Measurements from ENCODE around the gene MTHFD1L.
A peak's percentile ranks its signal among the peaks of the same experiment; 100 is the strongest.
"Not testable (repeated sequence)": the region's sequence is repeated elsewhere in the genome, so short reads cannot be mapped to it uniquely, and the experiment has no call there.

The MTHFD1L gene

DNA sequence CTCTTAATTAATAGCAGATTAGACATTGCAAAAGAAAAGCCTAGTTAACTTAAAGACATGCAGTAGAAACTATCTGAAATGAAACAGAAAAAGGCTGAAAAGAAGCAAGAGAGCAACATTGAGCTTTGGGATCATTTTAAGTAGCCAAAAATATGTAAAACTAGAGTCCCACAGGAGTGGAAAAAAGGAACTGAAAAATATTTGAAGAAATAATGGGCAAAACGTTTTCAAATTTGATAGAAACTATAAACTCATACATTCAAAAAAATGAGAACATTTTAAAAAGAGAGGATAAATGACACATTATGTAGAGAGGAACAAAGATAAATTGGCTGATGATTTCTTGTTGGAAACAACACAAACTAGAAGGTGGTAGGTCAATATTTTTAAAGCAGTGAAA is 208.2 kb downstream of the MTHFD1L start:
- no peak for DNase-seq

DNA sequence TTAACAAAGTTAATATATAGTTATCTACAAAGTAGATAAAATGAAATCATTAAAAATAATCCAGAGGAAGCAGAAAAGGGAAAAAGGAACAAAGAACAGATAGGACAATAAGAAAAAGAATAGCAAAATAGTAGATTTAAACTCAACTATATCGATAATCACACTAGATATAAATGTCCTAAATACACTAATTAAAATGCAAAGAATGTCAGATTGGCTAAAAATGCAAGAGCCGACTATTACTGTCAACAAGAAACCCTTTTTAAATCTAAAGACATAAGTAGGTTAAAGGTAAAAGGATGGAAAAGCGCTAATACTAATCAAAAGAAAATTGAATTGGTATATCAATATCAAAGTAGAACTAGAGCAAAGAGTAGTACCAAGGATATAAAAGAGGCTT is 209.5 kb downstream of the MTHFD1L start:
- DNase-seq, result no peak

DNA sequence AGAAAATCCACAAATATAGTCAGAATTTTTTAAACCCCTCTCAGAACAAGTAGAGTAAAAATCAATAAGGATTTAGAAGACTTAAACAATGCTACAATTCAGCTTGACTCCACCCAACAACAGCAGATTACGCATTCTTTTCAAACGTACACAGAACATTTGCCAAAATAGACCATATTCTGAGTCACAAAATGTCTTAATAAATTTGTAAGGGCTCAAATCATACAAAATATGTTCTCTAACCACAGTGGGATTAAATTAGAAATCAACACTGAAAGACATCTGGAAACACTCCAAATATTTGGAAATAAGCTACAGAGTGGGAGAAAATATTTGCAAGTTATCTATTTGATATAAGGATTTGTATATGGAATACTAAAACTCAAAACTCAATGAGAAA is 210.0 kb downstream of the MTHFD1L start:
- DNase-seq, result no peak

DNA sequence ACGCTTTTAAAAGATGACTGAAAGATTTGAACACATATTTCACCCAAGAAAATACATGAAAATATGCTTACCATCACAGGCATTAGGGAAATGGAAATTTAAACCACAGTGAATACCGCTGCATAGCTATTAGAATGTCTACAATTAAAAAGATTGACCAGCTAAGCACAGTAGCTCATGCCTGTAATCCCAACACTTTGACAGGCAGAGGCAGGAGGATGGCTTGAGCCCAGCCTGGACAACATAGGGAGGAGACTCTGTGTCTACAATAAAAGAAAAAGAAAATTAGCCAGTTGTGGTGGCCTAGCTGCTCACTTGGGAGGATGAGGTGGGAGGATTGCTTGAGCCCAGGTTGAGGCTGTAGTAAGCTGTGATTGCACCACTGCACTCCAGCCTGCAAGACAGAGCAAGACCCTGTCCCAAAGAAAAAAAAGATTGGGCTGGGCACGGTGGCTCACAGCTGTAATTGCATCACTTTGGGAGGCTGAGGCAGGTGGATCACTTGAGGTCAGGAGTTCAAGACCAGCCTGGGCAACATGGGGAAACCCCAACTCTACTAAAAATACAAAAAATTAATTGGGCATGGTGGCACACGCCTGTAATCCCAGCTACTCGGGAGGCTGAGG is 210.5 kb downstream of the MTHFD1L start:
- no peak for DNase-seq

DNA sequence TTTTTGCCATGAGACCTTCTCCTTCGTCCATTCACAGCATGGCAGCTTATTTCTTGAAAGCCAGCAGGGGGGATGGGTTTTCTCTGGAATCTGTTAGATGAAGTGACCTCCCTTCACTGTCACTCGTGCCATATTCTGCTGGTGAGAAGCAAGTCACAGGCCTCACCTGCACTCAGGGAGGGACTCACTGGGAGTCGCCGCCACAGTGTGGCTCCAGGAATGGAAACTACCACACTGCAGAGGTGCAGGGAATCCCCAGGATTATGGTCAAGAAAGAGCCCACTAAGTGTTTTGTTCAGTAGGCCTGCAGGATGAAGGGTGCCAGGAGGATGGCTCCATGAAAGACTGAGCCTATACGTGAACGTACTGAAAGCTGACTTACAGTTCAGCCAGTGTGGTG is 213.2 kb downstream of the MTHFD1L start:
- DNase-seq, result no peak

DNA sequence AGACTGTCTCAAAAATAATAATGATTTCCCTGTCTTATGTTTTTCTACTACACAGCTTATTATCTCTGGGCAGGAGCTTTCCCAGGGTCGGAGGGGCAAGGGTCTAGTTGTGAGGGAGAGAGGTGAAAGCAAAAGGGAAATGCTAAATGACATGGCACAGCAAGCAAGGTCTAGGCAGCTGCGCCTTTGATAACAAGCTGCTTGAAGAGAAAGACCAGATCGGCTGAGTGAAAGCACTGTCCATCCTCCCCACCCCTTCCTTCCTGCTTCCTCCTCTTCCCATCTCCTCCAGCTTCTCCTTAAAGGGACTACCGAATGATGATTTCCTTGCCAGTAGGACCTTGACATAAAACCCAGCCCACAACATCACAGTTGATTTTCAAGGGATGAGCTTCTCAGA is 216.2 kb downstream of the MTHFD1L start:
- DNase-seq, result no peak

DNA sequence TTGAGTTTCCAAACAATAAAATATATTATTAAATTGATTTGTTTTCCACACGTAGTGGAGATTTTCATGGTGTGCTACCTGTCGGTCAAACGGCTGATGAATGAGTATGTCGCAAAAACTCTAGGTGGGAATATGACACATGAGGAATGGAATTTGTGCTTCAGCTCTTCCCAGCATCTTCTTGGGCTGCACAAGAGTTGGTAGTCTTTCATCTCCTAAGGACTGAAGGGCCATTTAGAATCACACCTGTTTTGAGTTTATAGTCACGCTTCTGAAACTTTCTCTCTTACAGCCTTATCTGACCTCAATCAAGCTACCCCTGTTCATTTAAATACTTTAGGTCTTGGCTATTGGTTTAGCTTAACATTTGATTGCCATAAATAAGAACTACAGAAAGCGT is 216.6 kb downstream of the MTHFD1L start:
- no peak for DNase-seq

DNA sequence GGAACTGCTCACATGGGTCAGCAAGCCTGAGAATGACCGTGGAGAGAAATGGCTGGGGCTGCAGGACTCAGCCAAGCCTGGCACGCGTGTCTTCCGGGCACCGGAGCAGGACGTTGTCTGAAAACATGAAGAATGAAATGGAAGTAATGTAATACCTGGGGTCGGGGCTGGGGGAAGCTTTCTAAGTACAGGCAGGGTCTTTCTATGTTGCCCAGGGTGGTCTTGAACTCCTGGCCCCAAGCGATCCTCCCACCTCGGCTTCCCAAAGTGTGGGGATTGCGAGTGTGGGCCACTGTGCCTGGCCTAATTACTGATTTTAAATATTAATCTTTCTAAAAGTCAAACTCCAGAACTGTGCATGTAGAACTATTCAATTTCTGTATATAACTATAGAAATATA is 218.8 kb downstream of the MTHFD1L start:
- DNase-seq, result no peak

DNA sequence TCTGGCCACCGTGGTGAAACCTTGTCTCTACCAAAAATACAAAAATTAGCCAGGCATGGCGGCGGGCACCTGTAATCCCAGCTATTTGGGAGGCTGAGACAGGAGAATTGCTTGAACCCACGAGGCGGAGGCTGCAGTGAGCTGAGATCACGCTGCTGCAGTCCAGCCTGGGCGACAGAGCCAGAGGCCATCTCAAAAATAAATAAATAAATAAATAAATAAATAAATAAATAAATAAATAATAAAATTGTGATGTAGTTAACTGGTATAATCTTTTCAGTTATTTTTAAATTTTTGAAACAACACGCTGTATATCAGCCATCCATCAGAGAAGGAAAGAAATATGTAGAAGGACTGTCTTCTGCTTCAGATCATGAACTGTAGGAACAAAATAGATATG is 221.6 kb downstream of the MTHFD1L start:
- not testable (repeated sequence) for DNase-seq

DNA sequence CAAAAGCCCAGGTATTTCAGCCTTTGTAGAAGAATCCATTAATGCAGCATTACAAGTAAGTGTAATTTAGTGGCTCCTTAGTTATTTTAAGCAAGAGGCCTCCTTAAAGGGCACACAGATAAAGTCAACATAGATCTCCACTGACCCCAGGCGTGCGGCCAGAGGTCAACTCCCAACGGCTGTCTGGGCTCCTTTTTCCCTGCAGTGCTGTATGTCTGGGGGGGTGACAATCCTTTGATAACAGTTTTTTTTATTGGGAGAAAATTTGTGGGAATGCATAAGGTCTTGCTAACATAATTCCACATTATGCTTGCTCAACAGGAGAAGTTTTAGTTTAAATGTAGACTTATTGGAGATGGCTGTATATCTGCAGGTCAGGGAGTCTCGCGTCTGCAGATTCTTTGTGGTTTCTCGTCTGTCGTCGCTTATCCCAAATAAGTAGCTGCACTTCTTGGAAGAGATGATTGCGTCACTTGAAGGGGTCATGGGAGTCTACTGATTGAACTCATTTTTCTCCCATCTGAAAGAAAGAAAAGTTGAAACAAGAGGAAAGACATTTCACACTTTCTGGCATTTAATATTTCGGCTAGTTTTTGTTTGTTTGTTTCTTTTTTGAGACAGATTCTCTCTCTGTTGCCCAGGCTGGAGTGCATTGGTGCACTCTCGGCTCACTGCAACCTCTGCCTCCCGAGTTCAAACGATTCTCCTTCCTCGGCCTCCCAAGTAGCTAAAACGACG is 222.5 kb downstream of the MTHFD1L start:
- DNase-seq, result peak; percentile 23

DNA sequence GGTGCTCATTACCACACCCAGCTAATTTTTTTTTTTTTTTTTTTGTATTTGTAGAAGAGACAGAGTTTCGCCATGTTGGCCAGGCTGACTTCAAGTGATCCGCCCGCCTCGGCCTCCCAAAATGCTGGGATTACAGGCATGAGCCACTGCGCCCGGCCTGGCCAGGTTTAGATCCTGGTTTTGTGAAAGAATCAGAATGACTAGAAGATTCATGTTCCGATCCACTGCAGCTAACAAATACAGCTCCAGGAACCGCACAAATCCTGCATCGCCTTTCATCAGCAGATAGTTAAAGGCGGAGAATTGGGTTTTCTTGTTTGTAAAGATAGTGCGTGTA is 223.1 kb downstream of the MTHFD1L start:
- no peak for DNase-seq

DNA sequence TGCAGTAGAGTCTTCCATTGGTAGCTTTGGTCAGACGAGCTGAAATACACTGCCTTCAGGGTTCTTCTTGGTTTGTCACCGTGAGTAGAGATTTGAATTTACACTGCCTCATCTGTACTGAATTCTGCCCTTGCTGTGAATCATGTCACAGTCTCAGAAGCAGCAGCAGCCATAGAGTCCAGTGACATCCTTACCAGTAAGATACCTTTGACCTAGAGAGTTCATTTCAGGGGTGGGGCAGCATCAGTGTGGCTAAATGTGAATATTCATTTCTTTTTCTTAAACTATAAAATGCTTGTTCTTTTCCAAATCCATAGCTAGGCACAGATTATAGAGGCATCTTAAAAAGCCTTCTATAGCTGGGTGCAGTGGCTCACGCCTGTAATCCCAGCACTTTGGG is 223.5 kb downstream of the MTHFD1L start:
- DNase-seq, result no peak

DNA sequence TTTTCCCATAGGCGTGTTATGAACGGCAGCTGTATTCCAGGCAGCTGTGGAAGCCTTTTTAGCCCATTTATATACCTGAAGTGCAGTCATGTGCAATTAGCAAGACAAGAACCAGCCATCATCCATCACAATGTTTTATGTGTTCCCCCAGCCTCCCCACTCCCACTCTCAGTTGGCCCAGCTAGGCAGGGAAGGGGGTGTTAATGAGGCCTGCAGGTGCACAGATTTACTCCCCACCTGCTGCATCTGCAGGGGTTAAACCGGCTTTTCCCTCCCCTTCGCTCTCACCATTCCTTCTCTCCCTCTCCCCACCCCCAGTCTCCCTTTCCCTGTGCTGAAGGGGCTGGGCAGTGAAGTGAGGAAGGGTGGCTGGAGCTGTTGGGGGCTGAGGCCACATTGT is 224.5 kb downstream of the MTHFD1L start:
- DNase-seq, result no peak

DNA sequence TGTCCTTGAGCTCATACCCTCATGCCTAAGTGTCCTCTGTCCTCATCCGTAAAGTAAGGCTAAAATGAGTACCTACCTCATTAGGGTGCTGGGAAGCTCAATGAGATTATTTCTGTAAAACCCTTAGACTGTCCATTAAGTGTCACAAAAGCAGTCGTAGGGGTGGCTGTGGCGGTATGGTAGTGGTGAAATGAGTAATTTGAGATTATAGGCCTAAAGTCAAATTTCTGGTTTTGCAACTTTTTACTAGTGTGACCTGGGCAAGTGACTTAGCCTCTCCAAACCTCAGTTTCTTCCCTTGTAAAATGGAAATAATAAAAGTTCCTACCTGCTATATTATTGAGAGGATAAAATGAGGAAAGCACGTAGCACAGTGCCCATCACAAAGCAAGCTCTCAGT is 226.1 kb downstream of the MTHFD1L start:
- DNase-seq, result no peak

DNA sequence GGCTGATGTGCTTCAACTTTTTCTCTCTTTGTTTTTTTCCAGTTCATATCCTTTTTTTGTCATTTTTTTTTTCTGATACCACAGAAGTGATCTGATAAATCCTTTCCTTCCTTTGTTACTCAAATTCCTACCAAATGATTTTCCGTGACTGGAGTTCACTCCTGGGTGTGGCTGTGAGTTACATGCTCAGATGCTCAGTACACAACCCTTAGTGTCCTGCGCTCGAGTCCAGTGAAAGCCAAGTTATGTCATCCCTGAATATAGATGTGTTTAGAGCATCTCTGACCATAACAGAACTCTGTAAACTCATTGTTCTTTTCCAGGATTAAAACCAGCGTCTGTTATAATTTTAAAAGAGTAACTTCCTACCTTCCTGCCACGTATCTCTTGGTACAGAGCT is 227.1 kb downstream of the MTHFD1L start:
- no peak for DNase-seq

DNA sequence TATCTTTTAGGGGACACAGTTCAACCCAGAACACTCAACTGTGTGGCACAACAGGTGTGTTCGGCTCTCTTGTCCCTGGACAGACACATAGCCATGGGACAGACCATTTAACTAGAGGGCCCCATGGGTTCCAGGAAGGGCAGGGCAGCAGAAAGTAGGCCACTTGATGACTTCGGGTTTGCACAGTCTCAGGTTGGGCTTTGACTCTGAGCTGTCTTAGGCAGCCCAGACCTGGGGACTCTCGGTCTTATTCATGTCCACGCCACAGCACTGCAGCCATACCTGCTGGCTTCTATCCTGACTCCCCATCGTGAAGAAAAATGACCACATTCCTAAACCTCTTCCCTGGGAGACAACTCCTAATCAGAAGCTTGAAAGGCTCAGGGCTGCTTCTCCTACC is 228.2 kb downstream of the MTHFD1L start:
- DNase-seq, result no peak

DNA sequence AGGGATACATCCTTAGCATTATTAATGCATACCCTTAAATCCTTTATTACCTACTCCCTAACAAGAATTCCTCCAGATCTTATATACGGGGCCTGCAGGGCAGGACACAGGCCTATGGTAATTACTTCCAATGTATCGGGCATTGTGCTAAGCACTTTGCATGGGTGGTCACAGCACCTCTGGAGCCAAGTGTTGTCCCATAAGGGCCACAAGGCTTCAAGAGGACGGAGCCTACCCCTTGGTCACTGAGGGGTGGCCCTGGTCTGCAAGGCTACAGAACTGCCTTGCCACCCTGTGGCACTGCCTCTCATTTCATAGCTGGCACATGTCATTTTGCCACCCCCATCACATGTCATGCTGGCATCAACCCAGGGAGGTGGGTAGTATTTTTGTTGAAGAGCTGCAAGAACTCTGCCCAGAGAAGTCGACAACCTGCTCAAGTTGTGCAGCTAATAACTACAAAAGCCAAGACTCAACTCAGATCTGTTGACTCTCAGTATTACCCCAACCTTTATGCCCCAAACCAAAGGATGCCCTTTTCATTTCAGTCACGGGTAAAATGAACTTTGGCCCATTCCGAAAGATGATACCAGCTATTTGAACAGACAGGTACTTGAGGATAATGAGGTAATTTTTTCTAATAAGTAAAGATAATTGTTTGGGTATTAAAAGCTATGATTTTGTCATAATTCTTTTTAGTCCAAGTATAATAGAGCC is 230.2 kb downstream of the MTHFD1L start:
- DNase-seq, result no peak

DNA sequence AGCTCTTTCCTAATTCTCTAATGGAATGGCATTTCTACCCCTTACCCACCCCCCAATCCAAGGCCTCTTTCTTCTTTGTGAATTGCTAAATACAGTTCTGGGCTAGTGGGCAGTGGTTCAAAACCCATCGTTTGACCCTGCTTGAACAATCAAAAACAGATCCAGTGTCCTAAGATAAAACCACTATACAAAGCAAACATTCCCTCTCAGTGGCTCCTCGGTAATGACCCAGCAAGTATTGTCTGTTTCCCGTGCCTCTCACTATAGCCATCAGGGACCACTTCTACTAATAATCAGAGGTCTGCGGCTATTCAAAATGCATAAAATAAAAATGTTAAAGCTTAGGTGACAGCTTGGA is 230.7 kb downstream of the MTHFD1L start:
- no peak for DNase-seq

DNA sequence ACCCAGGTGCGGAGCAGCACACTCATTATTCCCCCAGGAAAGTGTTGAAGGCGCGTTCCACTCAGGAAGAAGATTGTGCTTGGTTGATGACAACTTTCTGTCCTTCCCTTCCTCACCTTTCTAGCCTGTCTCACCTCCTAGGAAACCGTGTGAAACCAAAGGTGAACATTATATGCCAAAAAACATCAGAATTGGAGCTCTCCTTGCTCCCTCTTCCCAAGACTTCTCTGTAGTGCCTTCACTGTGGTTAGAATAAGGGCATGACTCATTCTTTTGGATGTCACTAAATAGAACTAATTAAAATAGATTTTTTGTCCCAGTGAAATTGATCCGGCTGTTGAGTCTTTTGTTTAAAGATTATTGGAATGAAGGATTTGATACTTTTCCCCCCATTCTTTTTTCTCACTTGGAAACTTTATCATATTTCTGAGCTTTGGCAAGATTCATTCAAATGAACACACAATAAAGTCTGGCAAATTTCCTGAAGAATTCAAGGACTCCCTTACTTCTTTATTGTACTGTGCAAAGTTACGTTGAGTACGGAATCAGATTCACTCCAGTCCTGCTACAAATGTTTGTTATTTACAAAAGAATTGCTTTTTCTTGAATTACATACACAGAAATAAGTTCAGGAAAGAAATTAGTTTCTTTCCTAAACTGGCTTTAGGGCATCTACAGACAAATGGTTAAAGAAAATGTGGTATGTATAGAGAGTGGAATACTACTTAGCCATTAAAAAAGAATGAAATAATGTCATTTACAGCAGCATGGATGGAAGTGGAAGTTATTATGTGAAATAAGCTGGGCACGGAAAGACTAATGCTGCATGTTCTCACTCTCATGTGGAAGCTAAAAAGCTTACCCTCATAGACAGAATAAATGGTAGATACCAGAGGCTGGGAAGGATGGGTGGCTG is 231.4 kb downstream of the MTHFD1L start:
- DNase-seq, result no peak

DNA sequence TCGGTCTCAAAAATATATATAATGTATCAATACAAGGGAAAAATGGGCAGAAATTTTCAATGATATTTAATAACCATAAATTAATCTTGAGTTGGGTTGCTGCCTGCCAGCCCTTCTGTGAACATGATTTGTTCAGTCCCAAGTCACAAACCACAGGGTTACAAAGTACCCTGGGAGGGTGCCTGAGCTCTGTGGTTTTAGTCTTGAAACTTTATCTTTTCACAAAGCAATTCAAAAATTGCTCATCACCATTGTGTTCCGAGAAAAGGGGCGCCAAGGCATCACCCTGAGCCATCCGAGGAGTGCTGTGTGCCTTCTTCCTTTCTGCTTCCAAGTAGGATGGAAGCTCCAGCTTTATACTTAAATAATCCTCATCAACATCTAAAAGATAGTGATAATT is 232.7 kb downstream of the MTHFD1L start:
- peak; percentile 54 for DNase-seq

DNA sequence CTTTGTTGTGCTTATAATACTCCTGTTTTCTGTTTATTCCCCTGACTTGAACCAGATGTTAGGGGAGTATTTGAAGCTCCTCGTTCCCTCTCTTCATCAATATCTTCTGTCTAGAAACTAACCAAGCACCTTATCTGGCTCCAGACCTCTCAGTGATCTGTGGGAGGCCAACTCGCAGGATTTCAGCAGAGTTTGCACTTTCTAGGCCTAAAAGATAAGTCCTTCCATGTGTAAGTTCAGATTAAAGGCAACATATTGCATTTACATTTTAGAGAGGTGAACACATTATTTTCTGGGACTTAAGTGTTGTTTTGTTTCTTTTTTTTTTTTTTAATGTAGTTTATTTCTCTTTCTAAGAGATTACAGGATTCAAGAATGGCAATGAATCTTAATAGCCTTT is 234.8 kb downstream of the MTHFD1L start:
- peak; percentile 55 for DNase-seq

DNA sequence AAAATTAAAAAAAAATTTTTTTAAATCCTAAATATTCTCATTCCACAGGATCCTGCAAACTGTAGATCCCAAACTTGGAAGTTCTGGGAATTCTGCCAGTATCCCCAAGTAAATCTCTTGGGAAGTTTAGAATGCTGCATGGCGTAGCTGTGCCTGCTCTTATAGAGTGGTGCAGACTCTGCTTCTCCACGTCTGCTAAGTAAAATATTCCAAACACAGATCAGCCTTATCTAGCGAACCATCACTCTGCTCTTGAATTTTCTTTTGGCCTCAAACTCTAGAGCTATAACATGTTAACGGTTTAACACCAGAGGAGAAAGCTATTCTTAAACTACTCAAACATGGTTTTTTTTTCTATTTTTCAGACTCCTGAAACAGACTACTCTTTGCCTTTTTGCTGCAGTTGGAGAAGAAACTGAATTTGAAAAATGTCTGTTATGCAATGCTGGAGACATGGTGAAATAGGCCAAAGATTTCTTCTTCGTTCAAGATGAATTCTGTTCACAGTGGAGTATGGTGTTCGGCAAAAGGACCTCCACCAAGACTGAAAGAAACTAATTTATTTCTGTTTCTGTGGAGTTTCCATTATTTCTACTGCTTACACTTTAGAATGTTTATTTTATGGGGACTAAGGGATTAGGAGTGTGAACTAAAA is 235.8 kb downstream of the MTHFD1L start:
- no peak for DNase-seq
